IMR-90 (cell line): ENCODE measurements around the gene CALN1. TPM values are rescaled to one million over a fixed set of nuclear protein-coding genes. Genes with fewer than 3 reads are reported as not detected.

ENCODE experiments used
- ATAC-seq: fragments of 200-7000 bp; cut with Tn5 transposase; 2 replicates; pipeline ENCODE4 v1.9.1; 2020; ENCODE audit warnings: low read depth, mild to moderate bottlenecking, moderate library complexity
- BruUV-seq: library from RNA; stranded (reverse); fragments of 400-500 nt; replicated peaks from 2 replicates; lab custom pipeline; 2021; lab: Mats Ljungman, UMichigan
- CTCF ChIA-PET: fragments of 300-600 bp; formaldehyde crosslinking; extraction: SDS; loops from one replicate; lab custom pipeline; 2021; ENCODE audit warnings: antibody characterized with exemption; lab: Yijun Ruan, JAX
- POLR2A ChIA-PET: fragments of 300-600 bp; sonication (Branson Sonifier 250); formaldehyde crosslinking; loops from one replicate; lab custom pipeline; 2022; ENCODE audit warnings: antibody characterized with exemption; ENCODE audit not compliant: unreplicated experiment; lab: Charles Lee
- DNase-seq: peaks from one replicate; pipeline ENCODE4 v3.0.0; 2013
- H2AFZ ChIP-seq: replicated peaks from 2 replicates; pipeline ENCODE3; 2013; ENCODE audit warnings: low read length, mild to moderate bottlenecking; ENCODE audit not compliant: poor library complexity
- H2AK5ac ChIP-seq: 2 replicates; pipeline ENCODE4 v1.6.1; 2013; ENCODE audit warnings: low read depth, low read length, inconsistent platforms
- H2AK9ac ChIP-seq: replicated peaks from 2 replicates; pipeline ENCODE3; 2013; ENCODE audit warnings: mild to moderate bottlenecking, low read depth, low read length, moderate library complexity; ENCODE audit not compliant: poor library complexity
- H2BK120ac ChIP-seq: 2 replicates; pipeline ENCODE4 v1.6.1; 2013; ENCODE audit warnings: low read depth, low read length, inconsistent platforms
- H2BK15ac ChIP-seq: 3 replicates; pipeline ENCODE4 v1.6.1; 2013; ENCODE audit warnings: low read depth, low read length, inconsistent platforms
- H2BK20ac ChIP-seq: 2 replicates; pipeline ENCODE4 v1.6.1; 2013; ENCODE audit warnings: low read depth, mild to moderate bottlenecking, inconsistent platforms, low read length, moderate library complexity
- H2BK5ac ChIP-seq: 2 replicates; pipeline ENCODE4 v1.6.1; 2013; ENCODE audit warnings: mild to moderate bottlenecking, low read depth, low read length, inconsistent platforms; ENCODE audit not compliant: poor library complexity, severe bottlenecking
- H3K14ac ChIP-seq: replicated peaks from 2 replicates; pipeline ENCODE4 v1.6.1; 2013; ENCODE audit warnings: low read depth, low read length, inconsistent platforms
- H3K18ac ChIP-seq: 2 replicates; pipeline ENCODE4 v1.6.1; 2013; ENCODE audit warnings: low read depth, low read length, control low read depth
- H3K23ac ChIP-seq: 2 replicates; pipeline ENCODE4 v1.6.1; 2013; ENCODE audit warnings: low read depth, low read length, inconsistent platforms
- H3K27ac ChIP-seq: 2 replicates; pipeline ENCODE4 v1.5.1; 2013; ENCODE audit warnings: mild to moderate bottlenecking, control low read depth, low read length; ENCODE audit not compliant: insufficient read depth
- H3K27me3 ChIP-seq: 2 replicates; pipeline ENCODE4 v1.6.1; 2013; ENCODE audit warnings: low read length; ENCODE audit not compliant: control insufficient read depth, insufficient read depth
- H3K36me3 ChIP-seq: 2 replicates; pipeline ENCODE4 v1.6.1; 2013; ENCODE audit warnings: low read length, mixed read lengths; ENCODE audit not compliant: control insufficient read depth, insufficient read depth
- H3K4ac ChIP-seq: 2 replicates; pipeline ENCODE4 v1.6.1; 2013; ENCODE audit warnings: low read depth, low read length, inconsistent platforms
- H3K4me1 ChIP-seq: 2 replicates; pipeline ENCODE4 v1.6.1; 2013; ENCODE audit warnings: low read length, mixed read lengths; ENCODE audit not compliant: control insufficient read depth, insufficient read depth
- H3K4me2 ChIP-seq: 2 replicates; pipeline ENCODE4 v1.6.1; 2013; ENCODE audit warnings: low read depth, mild to moderate bottlenecking, control low read depth, low read length, moderate library complexity
- H3K4me3 ChIP-seq: 2 replicates; pipeline ENCODE4 v1.5.1; 2013; ENCODE audit warnings: low read depth, mild to moderate bottlenecking, control low read depth, low read length, moderate library complexity; ENCODE audit not compliant: insufficient read depth
- H3K56ac ChIP-seq: 2 replicates; pipeline ENCODE4 v1.6.1; 2013; ENCODE audit warnings: low read length, inconsistent platforms; ENCODE audit not compliant: insufficient read depth; ENCODE audit errors: extremely low read depth
- H3K79me1 ChIP-seq, 2 experiments: 2 replicates each; pipeline ENCODE4 v1.6.1; 2013; ENCODE audit warnings: low read length in 2 of 2, inconsistent platforms in 1 of 2, low read depth in 1 of 2
- H3K9ac ChIP-seq: 2 replicates; pipeline ENCODE4 v1.6.1; 2013; ENCODE audit warnings: low read depth, low read length, control low read depth
- H3K9me1 ChIP-seq: 2 replicates; pipeline ENCODE4 v1.6.1; 2013; ENCODE audit warnings: low read length, inconsistent platforms; ENCODE audit not compliant: insufficient read depth
- H3K9me3 ChIP-seq: 2 replicates; pipeline ENCODE4 v1.6.1; 2013; ENCODE audit warnings: low read length; ENCODE audit not compliant: control insufficient read depth, insufficient read depth
- H4K20me1 ChIP-seq: 2 replicates; pipeline ENCODE4 v1.6.1; 2013; ENCODE audit warnings: low read length, inconsistent platforms; ENCODE audit not compliant: insufficient read depth
- H4K5ac ChIP-seq: 2 replicates; pipeline ENCODE4 v1.6.1; 2013; ENCODE audit warnings: mild to moderate bottlenecking, low read depth, low read length, control low read depth
- H4K8ac ChIP-seq, 2 experiments: 2 replicates each; pipeline ENCODE4 v1.6.1; 2013; ENCODE audit warnings: low read depth in 2 of 2, low read length in 2 of 2, control low read depth in 1 of 2, inconsistent platforms in 1 of 2
- H4K91ac ChIP-seq: 2 replicates; pipeline ENCODE4 v1.6.1; 2013; ENCODE audit warnings: low read depth, low read length, inconsistent platforms; ENCODE audit not compliant: insufficient read depth
- BHLHE40 ChIP-seq: fragments of 150-350 bp; IDR thresholded peaks from 2 replicates; pipeline ENCODE4 v1.6.1; 2016; ENCODE audit warnings: mild to moderate bottlenecking, low read depth, low read length
- CEBPB ChIP-seq: IDR thresholded peaks from 2 replicates; pipeline ENCODE4 v1.6.1; 2012; ENCODE audit warnings: low read depth, low read length, improper control_type of control experiment
- CHD1 ChIP-seq: IDR thresholded peaks from 2 replicates; pipeline ENCODE4 v1.6.1; 2012; ENCODE audit warnings: low read depth, low read length, improper control_type of control experiment
- FOS ChIP-seq: fragments of 150-350 bp; IDR thresholded peaks from 2 replicates; pipeline ENCODE4 v1.6.1; 2016; ENCODE audit warnings: low read depth, low read length
- MAFK ChIP-seq: IDR thresholded peaks from 2 replicates; pipeline ENCODE4 v1.6.1; 2012; ENCODE audit warnings: low read depth, low read length, improper control_type of control experiment
- MAZ ChIP-seq: IDR thresholded peaks from 2 replicates; pipeline ENCODE4 v1.6.1; 2012; ENCODE audit warnings: low read depth, mild to moderate bottlenecking, low read length, improper control_type of control experiment, moderate library complexity, borderline replicate concordance
- MXI1 ChIP-seq: IDR thresholded peaks from 2 replicates; pipeline ENCODE4 v1.6.1; 2012; ENCODE audit warnings: low read depth, mild to moderate bottlenecking, low read length, moderate library complexity, borderline replicate concordance
- NFE2L2 ChIP-seq: fragments of 150-350 bp; IDR thresholded peaks from 2 replicates; pipeline ENCODE4 v1.6.1; 2016; ENCODE audit warnings: low read depth, mild to moderate bottlenecking, low read length
- POLR2A ChIP-seq: IDR thresholded peaks from 2 replicates; pipeline ENCODE4 v1.6.1; 2012; ENCODE audit warnings: mild to moderate bottlenecking, low read depth, low read length
- RAD21 ChIP-seq: IDR thresholded peaks from 2 replicates; pipeline ENCODE4 v1.6.1; 2012; ENCODE audit warnings: low read length, improper control_type of control experiment
- RCOR1 ChIP-seq: IDR thresholded peaks from 2 replicates; pipeline ENCODE4 v1.6.1; 2012; ENCODE audit warnings: mild to moderate bottlenecking, low read length, improper control_type of control experiment; ENCODE audit not compliant: insufficient replicate concordance
- RFX5 ChIP-seq: IDR thresholded peaks from 2 replicates; pipeline ENCODE4 v1.8.0; 2012; ENCODE audit warnings: low read depth, mild to moderate bottlenecking, low read length, moderate library complexity
- SMC3 ChIP-seq: fragments of 150-350 bp; IDR thresholded peaks from 2 replicates; pipeline ENCODE4 v1.6.1; 2016; ENCODE audit warnings: low read depth, mild to moderate bottlenecking, antibody characterized with exemption, low read length, moderate library complexity
- WGBS, 2 experiments: methylation state at CpG; one replicate each; pipeline versions ENCODE4 v1.1.5 to v1.1.7; 2013; ENCODE audit warnings: missing lambda C conversion rate in 2 of 2; ENCODE audit not compliant: insufficient read length in 1 of 2; ENCODE audit errors: extremely low coverage in 2 of 2; 5-methylcytosine and 5-hydroxymethylcytosine counted together
- dilution Hi-C: fragments of 300-500 bp; cut with HindIII; formaldehyde crosslinking; loops from one replicate; pipeline ENCODE4 v1.14.3; 2018; ENCODE audit warnings: low sequenced_read_pairs; ENCODE audit not compliant: unreplicated experiment
- in situ Hi-C: fragments of 300-500 bp; cut with MboI; formaldehyde crosslinking; loops from 3 replicates; pipeline ENCODE4 v1.14.3; 2019; ENCODE audit warnings: low sequenced_read_pairs, inconsistent platforms, mixed read lengths
- intact Hi-C: fragments of 100-400 bp; cut with micrococcal nuclease; formaldehyde crosslinking; loops from 2 replicates; pipeline ENCODE4 v1.10.0; 2022
- polyA plus RNA-seq, 3 experiments: library from polyadenylated mRNA; depleted of rRNA; stranded (reverse); fragments of >200 nt; gene quantifications; 2 replicates each; pipeline ENCODE4 v1.2.3, GENCODE V29; 2012; ENCODE audit warnings: low replicate concordance in 1 of 3
- total RNA-seq: library from RNA; depleted of rRNA; stranded (reverse); fragments of >200 nt; gene quantifications from 2 replicates; pipeline ENCODE4 v1.2.3, GENCODE V29; 2012
- TF ChIP-seq, protein P1 (sequence below): conservative IDR thresholded peaks from 2 replicates; pipeline ENCODE4 v1.5.1; 2012; ENCODE audit warnings: mild to moderate bottlenecking, low read depth, low read length, improper control_type of control experiment
- TF ChIP-seq, protein P2 (sequence below): fragments of 150-350 bp; IDR thresholded peaks from 2 replicates; pipeline ENCODE4 v1.6.1; 2016; ENCODE audit warnings: low read depth, mild to moderate bottlenecking, low read length, moderate library complexity, borderline replicate concordance
- TF ChIP-seq, protein P3 (sequence below): fragments of 150-350 bp; IDR thresholded peaks from 2 replicates; pipeline ENCODE4 v1.6.1; 2017; ENCODE audit warnings: mild to moderate bottlenecking, antibody characterized with exemption, low read length, low read depth

CALN1 gene
- total and polyA plus RNA-seq, 2 of the 4 experiments (the other 2 are of a cell fraction): not detected

DNA sequence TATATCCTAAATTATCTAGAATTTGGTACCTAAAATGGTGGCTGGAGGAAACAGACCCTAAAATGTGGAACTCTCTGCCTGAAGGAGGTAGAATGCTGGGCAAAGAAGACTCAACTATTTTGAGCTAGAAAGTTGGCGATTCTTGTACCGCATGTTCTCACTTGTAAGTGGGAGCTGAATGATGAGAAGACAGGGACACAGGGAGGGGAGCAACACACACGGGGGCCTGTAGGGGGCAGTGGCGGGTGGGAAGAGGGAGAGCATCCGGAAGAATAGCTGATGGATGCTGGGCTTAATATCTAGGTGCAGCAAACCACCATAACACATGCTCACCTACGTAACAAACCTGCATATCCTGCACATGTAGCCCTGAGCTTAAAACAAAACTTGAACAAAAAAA, 250.6 kb downstream of the CALN1 start:
- no peaks in the 10 kb centered on the region for H3K79me1 ChIP-seq
- in situ Hi-C loops: no loop called here
- no peak for TF ChIP-seq SMC3
- TF ChIP-seq, protein P1, sequence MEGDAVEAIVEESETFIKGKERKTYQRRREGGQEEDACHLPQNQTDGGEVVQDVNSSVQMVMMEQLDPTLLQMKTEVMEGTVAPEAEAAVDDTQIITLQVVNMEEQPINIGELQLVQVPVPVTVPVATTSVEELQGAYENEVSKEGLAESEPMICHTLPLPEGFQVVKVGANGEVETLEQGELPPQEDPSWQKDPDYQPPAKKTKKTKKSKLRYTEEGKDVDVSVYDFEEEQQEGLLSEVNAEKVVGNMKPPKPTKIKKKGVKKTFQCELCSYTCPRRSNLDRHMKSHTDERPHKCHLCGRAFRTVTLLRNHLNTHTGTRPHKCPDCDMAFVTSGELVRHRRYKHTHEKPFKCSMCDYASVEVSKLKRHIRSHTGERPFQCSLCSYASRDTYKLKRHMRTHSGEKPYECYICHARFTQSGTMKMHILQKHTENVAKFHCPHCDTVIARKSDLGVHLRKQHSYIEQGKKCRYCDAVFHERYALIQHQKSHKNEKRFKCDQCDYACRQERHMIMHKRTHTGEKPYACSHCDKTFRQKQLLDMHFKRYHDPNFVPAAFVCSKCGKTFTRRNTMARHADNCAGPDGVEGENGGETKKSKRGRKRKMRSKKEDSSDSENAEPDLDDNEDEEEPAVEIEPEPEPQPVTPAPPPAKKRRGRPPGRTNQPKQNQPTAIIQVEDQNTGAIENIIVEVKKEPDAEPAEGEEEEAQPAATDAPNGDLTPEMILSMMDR: no peak
- TF ChIP-seq, protein P2, sequence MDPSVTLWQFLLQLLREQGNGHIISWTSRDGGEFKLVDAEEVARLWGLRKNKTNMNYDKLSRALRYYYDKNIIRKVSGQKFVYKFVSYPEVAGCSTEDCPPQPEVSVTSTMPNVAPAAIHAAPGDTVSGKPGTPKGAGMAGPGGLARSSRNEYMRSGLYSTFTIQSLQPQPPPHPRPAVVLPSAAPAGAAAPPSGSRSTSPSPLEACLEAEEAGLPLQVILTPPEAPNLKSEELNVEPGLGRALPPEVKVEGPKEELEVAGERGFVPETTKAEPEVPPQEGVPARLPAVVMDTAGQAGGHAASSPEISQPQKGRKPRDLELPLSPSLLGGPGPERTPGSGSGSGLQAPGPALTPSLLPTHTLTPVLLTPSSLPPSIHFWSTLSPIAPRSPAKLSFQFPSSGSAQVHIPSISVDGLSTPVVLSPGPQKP: no peak
- TF ChIP-seq MXI1: no peak
- no peak for TF ChIP-seq RAD21
- TF ChIP-seq, protein P3, sequence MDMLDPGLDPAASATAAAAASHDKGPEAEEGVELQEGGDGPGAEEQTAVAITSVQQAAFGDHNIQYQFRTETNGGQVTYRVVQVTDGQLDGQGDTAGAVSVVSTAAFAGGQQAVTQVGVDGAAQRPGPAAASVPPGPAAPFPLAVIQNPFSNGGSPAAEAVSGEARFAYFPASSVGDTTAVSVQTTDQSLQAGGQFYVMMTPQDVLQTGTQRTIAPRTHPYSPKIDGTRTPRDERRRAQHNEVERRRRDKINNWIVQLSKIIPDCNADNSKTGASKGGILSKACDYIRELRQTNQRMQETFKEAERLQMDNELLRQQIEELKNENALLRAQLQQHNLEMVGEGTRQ: no peak
- no peak for TF ChIP-seq MAFK
- TF ChIP-seq BHLHE40: no peak
- TF ChIP-seq NFE2L2: no peak
- no peak for TF ChIP-seq CEBPB
- TF ChIP-seq RCOR1: no peak
- no peak for TF ChIP-seq RFX5
- TF ChIP-seq CHD1: no peak
- TF ChIP-seq POLR2A: no peak
- no peak for TF ChIP-seq FOS
- no peak for TF ChIP-seq MAZ

More for the DNA sequence above, 250.6 kb downstream of the CALN1 start:
- Histone ChIP-seq H3K4ac (no peak overlapping the region), H2BK120ac (no peak overlapping the region), H2BK15ac (no peak overlapping the region), H3K4me1 (no peaks in the 10 kb centered on the region), H3K27me3 (no peaks in the 10 kb centered on the region), H4K91ac (no peak overlapping the region), H3K4me2 (no peak overlapping the region), H3K23ac (no peak overlapping the region), H2BK5ac (no peak overlapping the region), H2AFZ (no peak overlapping the region), H4K5ac (no peak overlapping the region), H3K56ac (no peak overlapping the region), H3K14ac (no peak overlapping the region), H4K20me1 (no peaks in the 10 kb centered on the region), H3K9me1 (no peaks in the 10 kb centered on the region), H3K9ac (no peak overlapping the region), H2BK20ac (no peak overlapping the region), H3K36me3 (no peaks in the 10 kb centered on the region), H2AK5ac (no peak overlapping the region), H3K4me3 (no peak overlapping the region), H4K8ac (no peak overlapping the region), H3K18ac (no peak overlapping the region), H3K9me3 (peaks cover 22% of the 10 kb centered on the region), H2AK9ac (no peak overlapping the region), H3K27ac (no peak overlapping the region)
- ATAC-seq: no peak
- WGBS, 2 experiments: no CpG with 5 or more reads among the region's 6 CpGs
- CTCF ChIA-PET: no interaction called here
- dilution Hi-C loops (no loop called here), intact Hi-C loops (no loop called here)
- BruUV-seq: no TSS peak
- DNase-seq: no peak
- POLR2A ChIA-PET: no interaction called here
